ENCODE data around the gene MMADHC.

Gene MMADHC

GRCh38 chr2:149544692-149545091 is 42.9 kb downstream of the MMADHC start:
- DNase-seq = peak; percentile 26

GRCh38 chr2:149543845-149544244 is 43.7 kb downstream of the MMADHC start:
- DNase-seq = no peak

- DNase-seq = no peak
Observed at GRCh38 chr2:149540138-149540537, 47.4 kb downstream of the MMADHC start.

- DNase-seq = no peak
Observed at GRCh38 chr2:149538138-149538833, 49.3 kb downstream of the MMADHC start.

DNA sequence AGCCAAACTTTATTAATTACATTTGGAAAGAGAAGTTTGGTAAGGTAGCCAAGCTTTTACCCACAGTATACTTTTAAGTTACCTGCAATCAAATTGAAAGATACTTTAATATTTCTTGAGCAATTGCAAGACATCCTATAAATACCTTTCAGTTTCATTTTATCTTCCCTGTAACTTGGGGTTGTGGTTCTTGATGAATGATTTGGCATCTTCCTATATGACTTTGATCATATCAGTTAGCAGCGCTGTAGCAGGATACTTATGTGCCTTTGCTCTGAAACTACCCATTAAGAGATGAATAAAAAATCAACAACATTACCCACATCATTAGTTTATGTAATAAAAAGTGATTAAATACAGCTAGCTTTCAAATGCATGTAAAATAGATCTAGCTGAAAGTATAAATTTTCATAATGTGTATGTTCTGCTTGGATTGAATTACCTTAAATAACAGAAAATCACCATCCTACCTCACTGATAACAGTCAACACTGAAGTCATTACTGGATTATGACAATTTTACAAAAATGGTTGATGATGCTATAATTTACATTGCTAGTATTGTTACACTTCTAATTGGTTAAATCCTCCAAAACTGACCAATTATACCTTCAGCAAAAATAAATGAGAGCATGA is 50.4 kb downstream of the MMADHC start:
- peak; percentile 5 for DNase-seq

GRCh38 chr2:149536649-149537048 is 50.9 kb downstream of the MMADHC start:
- no peak for DNase-seq

DNA sequence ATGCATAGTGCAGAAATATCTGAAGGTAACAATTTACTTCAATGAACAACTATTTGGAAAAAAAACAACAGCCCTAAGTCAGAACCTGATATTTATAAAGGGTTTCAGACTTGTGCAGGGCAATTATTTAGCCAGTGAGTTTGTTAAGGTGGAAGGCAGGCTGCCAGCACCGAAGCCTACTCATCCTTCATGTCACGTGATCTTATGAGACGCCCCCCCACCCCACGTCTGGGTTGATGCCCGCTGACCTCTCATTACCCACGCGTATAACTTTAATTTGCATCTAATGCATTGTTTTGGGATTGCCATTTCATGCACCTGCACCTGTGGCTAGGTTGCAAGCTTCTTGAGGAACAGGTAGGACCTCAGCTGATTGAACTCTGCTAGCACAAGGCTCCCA is 52.9 kb downstream of the MMADHC start:
- DNase-seq = no peak

DNA sequence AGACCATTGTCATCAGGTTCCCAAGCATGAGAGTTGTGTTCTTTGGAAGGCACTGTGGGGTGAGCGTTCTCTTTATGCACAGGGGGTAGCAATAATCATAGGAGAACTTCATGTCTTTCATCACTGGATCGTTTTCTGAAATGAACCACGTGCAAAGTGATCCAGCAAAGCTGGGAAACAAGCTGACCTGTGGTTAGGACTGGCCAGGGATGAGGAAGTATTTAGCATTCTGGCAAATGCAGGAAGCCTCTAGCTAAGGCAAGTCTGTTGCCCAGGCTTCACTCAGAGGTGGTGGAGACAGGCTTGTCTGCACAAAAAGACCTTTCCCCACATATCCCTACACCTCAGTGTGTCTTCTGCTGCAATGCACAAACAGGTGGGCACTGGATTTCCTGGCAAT is 58.6 kb downstream of the MMADHC start:
- DNase-seq = no peak

DNA sequence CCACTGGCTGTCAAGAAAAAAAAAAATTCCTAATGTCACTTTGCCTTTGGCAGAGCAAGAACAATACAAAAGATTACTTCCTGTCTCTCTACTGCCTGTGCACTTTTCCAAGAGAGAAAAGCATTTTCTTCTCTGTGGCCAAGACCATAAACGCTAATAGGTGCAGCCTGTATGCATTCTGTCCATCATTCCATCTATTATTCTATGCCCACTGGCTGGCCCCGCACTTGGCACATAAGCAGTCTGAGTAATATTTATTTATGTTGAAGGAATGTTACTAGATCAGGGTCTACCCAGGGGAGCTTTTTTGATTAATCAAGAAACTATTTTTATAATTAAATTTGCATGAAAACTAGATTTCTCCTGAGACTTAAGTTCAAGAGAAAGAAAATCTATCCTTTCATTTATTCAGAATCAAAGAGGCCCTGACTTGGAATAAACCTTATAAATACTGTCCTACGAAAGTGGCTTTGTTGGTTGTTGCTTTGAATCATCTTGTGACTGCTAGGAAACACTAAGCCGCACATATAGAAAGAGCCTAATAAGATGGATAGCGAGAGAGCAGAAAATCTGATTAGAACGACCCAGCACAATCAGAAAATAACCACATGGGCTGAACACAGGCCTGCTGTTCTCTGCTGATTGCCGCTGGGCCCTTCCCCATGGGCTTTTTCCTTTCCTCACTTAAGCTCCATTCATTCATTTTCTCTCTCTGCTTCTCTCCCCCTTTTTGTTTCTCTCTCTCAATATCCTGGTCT is 59.4 kb downstream of the MMADHC start:
- no peak for DNase-seq

GRCh38 chr2:149526689-149527088 is 60.9 kb downstream of the MMADHC start:
- DNase-seq = no peak

DNA sequence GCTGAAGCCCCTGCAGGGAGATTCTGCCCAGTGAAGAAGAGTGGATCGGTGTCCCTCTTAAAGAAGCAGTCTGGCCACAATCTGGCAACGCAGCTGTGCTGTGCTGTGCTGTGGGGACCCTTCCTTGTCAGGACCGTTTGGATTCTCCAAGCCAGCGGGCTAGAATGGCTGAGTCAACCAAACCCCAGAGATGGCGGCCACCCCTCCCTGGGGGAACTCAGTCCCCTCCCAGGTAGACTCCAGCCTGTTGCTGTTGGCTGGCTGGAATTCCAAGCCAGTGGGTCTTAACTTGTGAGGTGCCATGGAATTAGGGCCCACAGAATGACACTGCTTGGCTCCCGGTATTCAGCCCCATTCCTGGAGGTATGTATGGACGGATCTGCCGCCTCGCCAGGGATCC is 62.3 kb downstream of the MMADHC start:
- no peak for DNase-seq
